NT2/D1 (cell line): ENCODE measurements around the gene FLVCR1.

ENCODE experiments used
- DNase-seq: peaks from one replicate; pipeline ENCODE4 v3.0.0-alpha.2; 2011; ENCODE audit warnings: low read depth, low spot score
- H3K27me3 ChIP-seq: 2 replicates; pipeline ENCODE4 v1.6.0; 2011; ENCODE audit warnings: mild to moderate bottlenecking; ENCODE audit not compliant: insufficient read length, insufficient read depth
- H3K36me3 ChIP-seq: 2 replicates; pipeline ENCODE4 v1.6.1; 2011; ENCODE audit warnings: mild to moderate bottlenecking, low read length, mixed read lengths; ENCODE audit not compliant: insufficient read depth, insufficient read length
- H3K4me1 ChIP-seq: 2 replicates; pipeline ENCODE4 v1.5.1; 2011; ENCODE audit not compliant: insufficient read depth, insufficient read length
- H3K4me3 ChIP-seq: 2 replicates; pipeline ENCODE4 v1.5.1; 2011; ENCODE audit warnings: low read depth; ENCODE audit not compliant: insufficient read length
- H3K9ac ChIP-seq: 2 replicates; pipeline ENCODE4 v1.6.0; 2011; ENCODE audit warnings: low read depth; ENCODE audit not compliant: insufficient read length
- H3K9me3 ChIP-seq: 2 replicates; pipeline ENCODE4 v1.5.1; 2011; ENCODE audit warnings: mild to moderate bottlenecking, low read length; ENCODE audit not compliant: insufficient read depth
- SUZ12 ChIP-seq: IDR thresholded peaks from 2 replicates; pipeline ENCODE4 v1.6.1; 2011; ENCODE audit not compliant: insufficient read length, insufficient read depth; ENCODE audit errors: extremely low read depth
- YY1 ChIP-seq: IDR thresholded peaks from 2 replicates; pipeline ENCODE4 v1.6.1; 2011; ENCODE audit not compliant: insufficient read length, insufficient read depth
- ZNF274 ChIP-seq: IDR thresholded peaks from 2 replicates; pipeline ENCODE4 v1.6.1; 2011; ENCODE audit warnings: mild to moderate bottlenecking, low read depth, low read length

The FLVCR1 gene

DNA sequence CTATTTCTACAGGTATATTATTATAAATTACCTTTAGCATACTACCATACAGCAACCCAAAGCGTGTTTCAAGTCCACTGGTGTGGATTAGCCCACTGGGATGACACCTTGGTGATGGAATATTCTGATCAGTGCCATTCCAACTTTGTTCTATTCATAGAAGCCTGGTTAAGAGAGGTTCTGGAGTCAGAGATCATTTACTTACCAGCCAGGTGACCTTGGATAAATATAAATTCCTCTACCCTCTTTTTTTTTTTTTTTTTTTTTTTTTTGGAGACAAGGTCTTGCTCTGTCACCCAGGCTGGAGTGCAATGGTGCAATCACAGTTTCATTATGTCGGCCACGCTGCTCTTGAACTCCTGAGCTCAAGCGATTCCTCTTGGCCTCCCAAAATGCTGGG lies 10.5 kb upstream of the FLVCR1 start, which contains the start of gene SPATA45:
Gene SPATA45, minus strand, starts transcription at position 101 of the 400 bp plus-strand sequence. CDS start 11,500 bp downstream, outside the sequence.
- Histone ChIP-seq H3K36me3 (no peaks in the 10 kb centered on the region), H3K27me3 (no peaks in the 10 kb centered on the region), H3K4me3 (no peak within 1 kb of the TSS), H3K9me3 (peaks cover 9% of the 10 kb centered on the region; the same call in 1 of the 2 replicates), H3K4me1 (no peaks in the 10 kb centered on the region), H3K9ac (no peak within 1 kb of the TSS)
- DNase-seq: no peak
- TF ChIP-seq SUZ12 (no peak), YY1 (no peak), ZNF274 (no peak)

DNA sequence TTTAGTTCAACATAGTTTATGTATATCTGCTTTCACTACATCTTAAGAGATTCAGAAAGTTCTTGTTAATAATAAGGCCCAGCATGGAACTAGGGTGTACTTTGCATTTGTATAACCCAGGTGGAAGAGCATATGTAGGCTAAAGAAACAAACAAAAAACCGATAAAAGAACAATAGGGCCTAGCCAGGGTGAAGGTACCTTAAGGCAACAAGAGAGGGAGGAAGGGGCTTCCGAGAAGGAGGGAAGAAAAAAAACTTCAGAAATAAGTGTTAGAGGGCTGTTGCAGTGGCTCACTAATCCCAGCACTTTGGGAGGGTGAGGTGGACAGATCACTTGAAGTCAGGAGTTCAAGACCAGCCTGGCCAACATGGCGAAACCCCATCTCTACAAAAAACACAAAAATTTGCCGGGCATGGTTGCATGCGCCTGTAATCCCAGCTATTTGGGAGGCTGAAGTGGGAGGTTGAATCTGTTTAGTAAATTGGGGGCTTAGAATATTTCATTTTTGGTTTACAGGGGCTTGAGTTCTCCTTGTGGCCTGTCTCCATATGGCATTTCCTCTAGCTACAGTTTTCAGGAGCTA lies 5.9 kb upstream of the FLVCR1 start:
- peak; percentile 63 for DNase-seq
- TF ChIP-seq YY1 (no peak), ZNF274 (no peak), SUZ12 (no peak)
- H3K9me3 ChIP-seq: no peaks in the 10 kb centered on the region
- no peak overlapping the region for H3K9ac ChIP-seq
- H3K27me3 ChIP-seq: no peaks in the 10 kb centered on the region
- H3K4me3 ChIP-seq: no peak overlapping the region
- H3K4me1 ChIP-seq: peaks cover 2% of the 10 kb centered on the region
- H3K36me3 ChIP-seq: no peaks in the 10 kb centered on the region

DNA sequence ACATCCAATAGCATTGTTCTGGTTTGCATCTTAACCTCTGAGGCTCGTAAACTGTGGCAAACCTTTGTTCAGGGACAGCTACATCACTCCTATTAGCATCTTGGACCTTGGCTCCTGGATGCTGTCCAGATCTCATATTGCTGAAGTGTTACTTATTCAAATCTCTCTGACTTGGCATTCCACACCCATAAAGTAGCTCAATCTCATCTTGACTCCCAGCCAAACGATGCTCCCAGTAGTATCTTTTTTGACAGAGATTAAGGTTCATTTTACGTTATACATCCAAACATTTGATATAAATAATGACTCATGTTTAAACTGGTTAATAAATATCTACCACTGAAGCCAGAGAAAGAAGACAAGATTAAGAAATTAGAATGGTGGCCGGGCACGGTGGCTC lies 4.4 kb upstream of the FLVCR1 start:
- Histone ChIP-seq H3K9me3 (no peaks in the 10 kb centered on the region), H3K9ac (no peak overlapping the region), H3K27me3 (no peaks in the 10 kb centered on the region), H3K4me3 (no peak overlapping the region), H3K4me1 (peaks cover 2% of the 10 kb centered on the region), H3K36me3 (no peaks in the 10 kb centered on the region)
- no peak for TF ChIP-seq SUZ12
- no peak for TF ChIP-seq YY1
- no peak for TF ChIP-seq ZNF274
- DNase-seq: no peak

DNA sequence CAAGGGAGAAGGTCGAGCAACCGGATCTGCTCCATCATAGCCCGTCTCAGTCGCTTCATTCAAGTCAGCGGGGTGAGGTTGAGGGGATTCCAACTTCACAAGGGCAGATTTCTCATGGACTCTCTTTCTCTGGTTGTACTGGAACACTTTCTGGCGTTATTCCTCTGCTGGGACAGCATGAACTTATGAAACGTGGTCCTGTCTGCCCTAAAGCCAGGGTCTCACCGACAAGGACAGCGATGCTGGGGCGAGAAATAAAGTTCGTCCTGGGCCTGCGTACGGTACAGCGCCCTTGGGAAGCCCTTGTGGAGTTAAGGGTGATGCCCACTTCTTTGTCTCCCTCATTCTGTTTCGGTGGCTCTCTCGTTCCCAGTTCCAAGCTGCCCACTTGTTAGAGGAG lies 1.3 kb upstream of the FLVCR1 start:
- TF ChIP-seq ZNF274 (no peak), SUZ12 (no peak), YY1 (no peak)
- Histone ChIP-seq H3K4me3 (peak overlapping the region; percentile 100), H3K36me3 (peaks cover 19% of the 10 kb centered on the region), H3K4me1 (peaks cover 2% of the 10 kb centered on the region), H3K9me3 (no peaks in the 10 kb centered on the region), H3K27me3 (no peaks in the 10 kb centered on the region), H3K9ac (peak overlapping the region; percentile 90)
- DNase-seq: no peak

DNA sequence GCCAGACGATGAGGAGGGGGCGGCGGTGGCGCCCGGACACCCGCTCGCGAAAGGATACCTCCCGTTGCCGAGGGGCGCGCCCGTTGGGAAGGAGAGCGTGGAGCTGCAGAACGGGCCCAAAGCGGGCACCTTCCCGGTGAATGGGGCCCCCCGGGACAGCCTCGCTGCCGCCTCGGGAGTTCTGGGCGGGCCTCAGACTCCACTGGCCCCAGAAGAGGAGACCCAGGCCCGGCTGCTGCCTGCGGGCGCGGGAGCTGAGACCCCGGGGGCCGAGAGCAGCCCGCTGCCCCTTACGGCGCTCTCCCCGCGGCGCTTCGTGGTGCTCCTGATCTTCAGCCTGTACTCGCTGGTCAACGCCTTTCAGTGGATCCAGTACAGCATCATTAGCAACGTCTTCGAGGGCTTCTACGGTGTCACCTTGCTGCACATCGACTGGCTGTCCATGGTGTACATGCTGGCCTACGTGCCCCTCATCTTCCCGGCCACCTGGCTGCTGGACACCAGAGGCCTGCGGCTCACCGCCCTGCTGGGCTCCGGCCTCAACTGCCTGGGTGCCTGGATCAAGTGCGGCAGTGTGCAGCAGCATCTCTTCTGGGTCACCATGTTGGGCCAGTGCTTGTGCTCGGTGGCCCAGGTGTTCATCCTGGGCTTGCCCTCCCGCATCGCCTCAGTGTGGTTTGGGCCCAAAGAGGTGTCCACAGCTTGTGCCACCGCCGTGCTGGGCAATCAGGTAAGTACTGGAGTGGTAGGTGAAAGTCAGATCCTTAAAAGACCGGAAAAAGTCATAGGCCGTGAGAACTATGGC lies 588 bp downstream of the FLVCR1 start:
- Histone ChIP-seq H3K36me3 (peaks cover 27% of the 10 kb centered on the region), H3K9me3 (no peaks in the 10 kb centered on the region), H3K27me3 (no peaks in the 10 kb centered on the region), H3K4me1 (peaks cover 2% of the 10 kb centered on the region), H3K9ac (peak overlapping the region; percentile 100), H3K4me3 (peak overlapping the region; percentile 100)
- TF ChIP-seq YY1 (no peak), ZNF274 (no peak), SUZ12 (no peak)
- peak; percentile 11 for DNase-seq

DNA sequence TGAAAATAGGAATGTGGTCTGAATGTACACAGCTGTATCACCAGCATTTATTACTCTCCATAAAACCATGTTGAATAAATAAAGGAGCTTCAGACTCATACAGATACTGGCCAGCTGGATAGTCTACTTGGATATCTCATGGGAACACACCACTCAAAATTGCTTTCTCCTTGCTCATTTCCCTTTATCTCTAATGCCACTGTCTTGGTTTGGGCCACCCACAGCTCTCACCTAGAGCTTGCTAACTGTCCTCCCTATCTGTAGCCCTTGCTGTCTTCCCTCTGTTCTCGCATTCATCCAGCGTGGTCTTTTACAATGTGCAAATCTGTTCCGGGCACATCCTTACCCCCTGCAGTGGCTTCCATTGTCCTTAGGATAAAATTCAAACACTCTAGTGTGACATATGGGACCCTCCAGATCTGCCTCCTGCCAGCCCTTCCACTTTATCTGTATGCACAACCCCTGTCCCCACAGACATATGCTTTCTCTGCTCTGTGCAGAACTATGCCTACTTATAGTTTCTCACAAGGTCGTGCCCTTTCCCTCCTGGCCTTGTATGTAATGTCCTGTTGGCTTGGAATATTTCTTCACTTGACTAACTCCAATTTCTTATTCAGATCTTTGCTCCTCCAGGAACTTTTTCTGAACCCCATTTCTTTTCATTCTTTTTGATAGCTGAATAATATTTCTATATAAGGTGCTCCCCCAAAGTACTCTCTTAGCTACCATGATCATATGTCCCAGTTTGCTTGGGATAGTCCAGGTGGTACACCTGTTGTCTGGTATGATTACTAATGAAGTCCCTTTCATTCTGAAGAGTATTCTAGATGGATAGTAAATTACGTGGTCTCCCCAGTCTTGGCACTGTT lies 2.9 kb downstream of the FLVCR1 start:
- H3K9ac ChIP-seq: no peak overlapping the region
- peak overlapping the region; percentile 100 for H3K4me3 ChIP-seq
- no peaks in the 10 kb centered on the region for H3K9me3 ChIP-seq
- H3K36me3 ChIP-seq: peaks cover 42% of the 10 kb centered on the region
- peak; percentile 39 for DNase-seq
- no peak for TF ChIP-seq ZNF274
- TF ChIP-seq YY1: no peak
- TF ChIP-seq SUZ12: no peak
- peaks cover 2% of the 10 kb centered on the region for H3K4me1 ChIP-seq
- H3K27me3 ChIP-seq: no peaks in the 10 kb centered on the region
